Peyer's patch (tissue), 4 donors: ENCODE measurements around the gene PALMD.

Experiments
- CTCF ChIP-seq, 6 experiments: fragments of 450-650 bp in 4 of 6; fragments of 200-600 bp in 2 of 6; sonication (generic) in 1 of 6; IDR thresholded peaks; one replicate each; pipeline ENCODE4 v1.5.1; 2017 to 2019; ENCODE audit warnings: antibody characterized with exemption in 6 of 6, mild to moderate bottlenecking in 3 of 6, moderate library complexity in 1 of 6
- POLR2A ChIP-seq, 2 donors: fragments of 450-650 bp; IDR thresholded peaks; one replicate each; pipeline ENCODE4 v1.5.1; 2017; ENCODE audit warnings: antibody characterized with exemption in 2 of 2, mild to moderate bottlenecking in 2 of 2, moderate library complexity in 2 of 2

- TF ChIP-seq CTCF (IDR thresholded peaks at IDR 0.05) (no peak), POLR2A (IDR thresholded peaks at IDR 0.05) (no peak)
Observed at GRCh38 chr1:99642053-99642452, 3.9 kb upstream of the PALMD start.
